K562 (cell line): ENCODE data around the gene TCEAL5. TPM values are rescaled to one million over a fixed set of nuclear protein-coding genes. Genes with fewer than 3 reads are reported as not detected.

Experiments used
- ATAC-seq: fragments of 200-7000 bp; cut with Tn5 transposase; 3 replicates; pipeline ENCODE4 v1.9.1; 2020; ENCODE audit warnings: moderate library complexity
- BruUV-seq: library from RNA; stranded (reverse); fragments of 400-500 nt; replicated peaks from 2 replicates; lab custom pipeline; 2021; lab: Mats Ljungman, UMichigan
- CTCF ChIA-PET: fragments of 300-600 bp; formaldehyde crosslinking; extraction: SDS; loops from one replicate; lab custom pipeline; 2021; ENCODE audit warnings: low intra/inter-chr PET ratio; lab: Yijun Ruan, JAX
- POLR2A ChIA-PET: fragments of 300-600, 350-650 bp; sonication (Branson Sonifier 250); formaldehyde crosslinking; extraction: SDS; loops from one replicate; lab custom pipeline; 2021; ENCODE audit warnings: antibody characterized with exemption, inconsistent platforms; lab: Yijun Ruan, JAX
- DNase-seq, 4 experiments: peaks; one replicate each; pipeline versions ENCODE4 v3.0.0 to v3.0.0-alpha.2; 2011 to 2018; ENCODE audit warnings: low spot score in 3 of 4, mixed read lengths in 3 of 4; ENCODE audit errors: extremely low read depth in 1 of 4
- FAIRE-seq: peaks from 2 replicates; lab custom pipeline; 2011; peaks lifted over from hg19 to GRCh38; lab: Jason Lieb, UNC
- H2AFZ ChIP-seq: 2 replicates; pipeline ENCODE4 v1.6.0; 2011; ENCODE audit warnings: low read depth, low read length, control low read depth, inconsistent platforms
- H3K27ac ChIP-seq: fragments of 200-600 bp; 3 replicates; pipeline ENCODE4 v1.8.0; 2011; ENCODE audit warnings: low read depth, mild to moderate bottlenecking, control low read depth, inconsistent platforms, low read length, moderate library complexity, mixed read lengths; ENCODE audit errors: extremely low read depth
- H3K27me3 ChIP-seq, 2 experiments: fragments of 300-600 bp in 1 of 2; 2 replicates in 1 of 2; 3 replicates in 1 of 2; pipeline versions ENCODE4 v1.6.0 to v1.8.0; 2011; ENCODE audit warnings: inconsistent platforms in 2 of 2, low read length in 2 of 2, mild to moderate bottlenecking in 1 of 2, mixed read lengths in 1 of 2, moderate library complexity in 1 of 2; ENCODE audit not compliant: control insufficient read depth in 2 of 2, insufficient read depth in 2 of 2
- H3K36me3 ChIP-seq: fragments of 300-600 bp; 3 replicates; pipeline ENCODE4 v1.8.0; 2011; ENCODE audit warnings: mild to moderate bottlenecking, low read length, inconsistent platforms; ENCODE audit not compliant: control insufficient read depth, insufficient read depth
- H3K4me1 ChIP-seq, 2 experiments: fragments of 200-600 bp in 1 of 2; replicated peaks in 1 of 2; 2 replicates in 1 of 2; 3 replicates in 1 of 2; pipeline versions ENCODE4 v1.5.1 to v1.8.0; 2011; ENCODE audit warnings: inconsistent platforms in 2 of 2, low read length in 2 of 2, mild to moderate bottlenecking in 1 of 2, mixed read lengths in 1 of 2, moderate library complexity in 1 of 2; ENCODE audit not compliant: control insufficient read depth in 2 of 2, insufficient read depth in 2 of 2
- H3K4me2 ChIP-seq: 2 replicates; pipeline ENCODE4 v1.6.1; 2011; ENCODE audit warnings: low read length, control low read depth, inconsistent platforms, mixed read lengths; ENCODE audit not compliant: insufficient read depth
- H3K4me3 ChIP-seq: fragments of 200-600 bp; sonication (generic), shearing (Covaris generic); 2 replicates; pipeline ENCODE4 v1.5.1; 2016; ENCODE audit warnings: control low read depth, inconsistent platforms
- H3K79me2 ChIP-seq: fragments of 200-600 bp; 3 replicates; pipeline ENCODE4 v1.8.0; 2011; ENCODE audit warnings: low read length, inconsistent platforms; ENCODE audit not compliant: control insufficient read depth, insufficient read depth
- H3K9ac ChIP-seq, 2 experiments: 2 replicates each; pipeline versions ENCODE4 v1.6.0 to v1.6.1; 2011; ENCODE audit warnings: low read depth in 2 of 2, low read length in 2 of 2, control low read depth in 1 of 2, inconsistent platforms in 1 of 2, mild to moderate bottlenecking in 1 of 2, mixed read lengths in 1 of 2; ENCODE audit not compliant: insufficient read depth in 1 of 2
- H3K9me1 ChIP-seq: one replicate; pipeline ENCODE4 v1.6.0; 2011; ENCODE audit warnings: inconsistent platforms, mild to moderate bottlenecking, low read length, moderate library complexity; ENCODE audit not compliant: control insufficient read depth, insufficient read depth
- H3K9me3 ChIP-seq: replicated peaks from 2 replicates; pipeline ENCODE4 v1.5.1; 2011; ENCODE audit warnings: low read depth, low read length, inconsistent platforms; ENCODE audit not compliant: control insufficient read depth, insufficient read depth
- H4K20me1 ChIP-seq: replicated peaks from 2 replicates; pipeline ENCODE4 v1.6.1; 2011; ENCODE audit warnings: low read length, inconsistent platforms, mixed read lengths; ENCODE audit not compliant: control insufficient read depth, insufficient read depth
- ATF1 ChIP-seq, 2 experiments: fragments of 450-650 bp in 1 of 2; IDR thresholded peaks; 2 replicates each; pipeline ENCODE4 v1.6.1; 2016; ENCODE audit warnings: missing compliant biosample characterization in 1 of 2, missing genetic modification characterization in 1 of 2
- BHLHE40 ChIP-seq: IDR thresholded peaks from 2 replicates; pipeline ENCODE4 v1.6.1; 2011; ENCODE audit warnings: low read length, improper control_type of control experiment
- CXXC5 ChIP-seq: fragments of 250-450 bp; sonication (Bioruptor Pico); IDR thresholded peaks from 2 replicates; pipeline ENCODE4 v1.8.0; 2022; ENCODE audit warnings: inconsistent platforms, mild to moderate bottlenecking, moderate library complexity
- FOXK2 ChIP-seq, 2 experiments: fragments of 450-650 bp; IDR thresholded peaks in 1 of 2; conservative IDR thresholded peaks in 1 of 2; 2 replicates each; pipeline ENCODE4 v1.6.1; 2016; ENCODE audit warnings: low read depth in 2 of 2, mild to moderate bottlenecking in 1 of 2
- THRA ChIP-seq: fragments of 450-650 bp; IDR thresholded peaks from 2 replicates; pipeline ENCODE4 v1.6.1; 2017; ENCODE audit warnings: mild to moderate bottlenecking, moderate library complexity
- USF1 ChIP-seq: sonication (generic); formaldehyde crosslinking; IDR thresholded peaks from 2 replicates; pipeline ENCODE4 v1.9.0; 2022; ENCODE audit warnings: mild to moderate bottlenecking, missing genetic modification reagents
- VEZF1 ChIP-seq: fragments of 200-800 bp; sonication (Bioruptor generic); IDR thresholded peaks from 2 replicates; pipeline ENCODE4 v1.6.1; 2017; ENCODE audit warnings: missing genetic modification characterization, missing compliant biosample characterization
- WGBS: fragments of 100-300 bp; shearing (Covaris generic); methylation state at CpG from one replicate; pipeline ENCODE4 v1.1.6; 2016; ENCODE audit warnings: low coverage, mixed read lengths; ENCODE audit not compliant: insufficient coverage; ENCODE audit errors: missing lambda C conversion rate; 5-methylcytosine and 5-hydroxymethylcytosine counted together
- in situ Hi-C: fragments of 300-500 bp; cut with MboI; formaldehyde crosslinking; loops from 4 replicates; pipeline ENCODE4 v1.15.0; 2018; ENCODE audit warnings: inconsistent platforms, mixed read lengths
- intact Hi-C: fragments of 100-400 bp; cut with micrococcal nuclease; formaldehyde crosslinking; loops from 2 replicates; pipeline ENCODE4 v1.14.2; 2022
- polyA plus RNA-seq, 8 experiments: library from polyadenylated mRNA; depleted of rRNA in 4 of 8; stranded (reverse) in 5 of 8; unstranded in 3 of 8; fragments of >200 nt; fragmentation: Nextera tagmentation in 2 of 8; fragmentation: Illumina TruSeq in 1 of 8; extraction: Ambion mirVana in 2 of 8; extraction: Trizol in 1 of 8; gene quantifications; 2 replicates each; pipeline versions ENCODE4 v1.2.1 to v1.2.3, GENCODE V29; 2011 to 2014; ENCODE audit warnings: inconsistent platforms in 1 of 8, missing spikeins in 1 of 8
- total RNA-seq, 7 experiments: library from RNA; depleted of rRNA in 6 of 7; stranded (reverse); fragments of >200 nt in 6 of 7; fragmentation: Illumina TruSeq in 2 of 7; extraction: Trizol in 2 of 7; gene quantifications; 2 replicates each; pipeline versions ENCODE4 v1.2.1 to v1.2.3, GENCODE V29; 2011 to 2021; ENCODE audit warnings: low replicate concordance in 1 of 7

Gene TCEAL5
- total and polyA plus RNA-seq, 9 of the 15 experiments (the other 6 are each of a cell fraction or from before 2014, with no cell fraction given), result 0.10 to 0.18 TPM; not detected in 7

GRCh38 chrX:103254921-103255493 is 21.5 kb downstream of the TCEAL5 start, which contains the start of gene TCEAL8:
Gene TCEAL8 (minus strand): TSS chrX:103255155. CDS start chrX:103253979, 1,176 bp downstream.
- Histone ChIP-seq H3K4me3 (peak within 1 kb of the TSS; percentile 60), H3K9ac (peak within 1 kb of the TSS; percentile 55 to 90), H3K27ac (peak within 1 kb of the TSS; percentile 79), H3K36me3 (peaks cover 13% of the 10 kb centered on the region; the same call in 2 of the 3 replicates), H3K9me3 (no peaks in the 10 kb centered on the region), H3K79me2 (peaks cover 30% of the 10 kb centered on the region), H3K4me2 (peak within 1 kb of the TSS; percentile 95), H3K4me1 (peaks cover 6 to 43% of the 10 kb centered on the region in 2 experiments; a peak in 4 of 5 replicates), H2AFZ (peak within 1 kb of the TSS; percentile 97), H3K9me1 (no peaks in the 10 kb centered on the region), H4K20me1 (no peaks in the 10 kb centered on the region), H3K27me3 (no peaks in the 10 kb centered on the region)
- FAIRE-seq (peak; percentile 87), ATAC-seq (peak; percentile 87), DNase-seq (peak; percentile 75 to 89 (median 79))
- CTCF ChIA-PET, result no interaction called here
- intact Hi-C loops, result loop anchor here (5.0 kb wide), 1 partner anchor 303 kb away; no protein-coding TSS in a partner anchor
- no TSS peak for BruUV-seq
- in situ Hi-C loops, result no loop called here
- 0% methylated on average over 19 of the region's 22 CpGs for WGBS
- POLR2A ChIA-PET, result no interaction called here
- TF ChIP-seq VEZF1 (CRISPR knock-in tag) (peak; percentile 75), THRA (no peak), ATF1 (CRISPR knock-in tag; IDR thresholded peaks at IDR 0.05) (no peak), ATF1 (tag; IDR thresholded peaks at IDR 0.05) (peak; percentile 92), FOXK2 (conservative IDR thresholded peaks at IDR 0.05 in 1 of 2, IDR thresholded peaks at IDR 0.05 in 1 of 2; ENCODE audit: low read depth in 2 of 2) (0 out of 4 replicates have a peak, but pooled peaks of 1 of the 2 experiments have one; percentile 41), USF1 (CRISPR knock-in tag) (peak; percentile 89), CXXC5 (CRISPR knock-in tag) (peak; percentile 57), BHLHE40 (peak; percentile 92)
